Measurements from ENCODE around the gene TIMM44.
A peak's percentile ranks its signal among the peaks of the same experiment; 100 is the strongest.

Gene TIMM44

GRCh38 chr19:7903244-7904073 lies 40.0 kb downstream of the TIMM44 start, which contains the start of gene MAP2K7:
Gene MAP2K7, plus strand, starts transcription at chr19:7903877. Its CDS starts 68 bp downstream, at chr19:7903945.
- peak; percentile 99 for DNase-seq (ENCODE audit: low read depth)
- peak within 1 kb of the TSS; percentile 89 for H3K4me3 ChIP-seq (ENCODE audit: low read depth, low read length)
- peak; percentile 99 for TF ChIP-seq MAX (IDR thresholded peaks at IDR 0.05; ENCODE audit: low read depth, low read length)
- TF ChIP-seq CTCF (IDR thresholded peaks at IDR 0.05; ENCODE audit: low read depth, low read length): peak; percentile 69
- TF ChIP-seq POLR2A (IDR thresholded peaks at IDR 0.05; ENCODE audit: extremely low read depth, insufficient read length): peak; percentile 98
- TF ChIP-seq MYC (IDR thresholded peaks at IDR 0.05; ENCODE audit: low read depth, low read length): peak; percentile 98

GRCh38 chr19:7902796-7903243 lies 40.6 kb downstream of the TIMM44 start:
- TF ChIP-seq MYC (IDR thresholded peaks at IDR 0.05; ENCODE audit: low read depth, low read length) (no peak), MAX (IDR thresholded peaks at IDR 0.05; ENCODE audit: low read depth, low read length) (no peak)
- peak overlapping the region; percentile 89 for H3K4me3 ChIP-seq (ENCODE audit: low read depth, low read length)
- DNase-seq (ENCODE audit: low read depth): no peak

DNA sequence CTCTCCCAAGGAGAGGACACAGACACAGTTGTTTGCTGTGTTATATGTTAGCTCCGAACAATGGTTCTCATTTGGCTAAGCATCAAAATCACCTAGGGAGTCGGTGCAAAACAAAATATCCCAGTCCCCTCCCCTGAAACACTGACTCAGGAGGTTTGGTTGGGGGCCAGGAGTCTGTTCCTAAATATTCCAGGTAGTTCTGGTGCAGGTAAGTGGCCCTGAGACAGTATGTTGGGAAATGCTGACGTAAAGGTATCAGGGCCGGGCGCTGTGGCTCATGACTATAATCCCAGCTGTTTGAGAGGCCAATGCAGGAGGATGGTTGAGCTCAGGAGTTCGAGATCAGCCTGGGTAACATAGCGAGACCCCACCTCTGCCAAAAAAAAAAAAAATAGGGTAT lies 42.1 kb downstream of the TIMM44 start:
- H3K4me3 ChIP-seq (ENCODE audit: low read depth, low read length): no peak overlapping the region
- no peak for TF ChIP-seq POLR2A (IDR thresholded peaks at IDR 0.05; ENCODE audit: extremely low read depth, insufficient read length)
- no peak for TF ChIP-seq MAX (IDR thresholded peaks at IDR 0.05; ENCODE audit: low read depth, low read length)
- no peak for TF ChIP-seq CTCF (IDR thresholded peaks at IDR 0.05; ENCODE audit: low read depth, low read length)
- no peak for TF ChIP-seq MYC (IDR thresholded peaks at IDR 0.05; ENCODE audit: low read depth, low read length)
- no peak for DNase-seq (ENCODE audit: low read depth)

GRCh38 chr19:7900931-7901330 lies 42.5 kb downstream of the TIMM44 start:
- no peak overlapping the region for H3K4me3 ChIP-seq (ENCODE audit: low read depth, low read length)
- no peak for TF ChIP-seq POLR2A (IDR thresholded peaks at IDR 0.05; ENCODE audit: extremely low read depth, insufficient read length)
- TF ChIP-seq MYC (IDR thresholded peaks at IDR 0.05; ENCODE audit: low read depth, low read length): no peak
- no peak for DNase-seq (ENCODE audit: low read depth)

DNA sequence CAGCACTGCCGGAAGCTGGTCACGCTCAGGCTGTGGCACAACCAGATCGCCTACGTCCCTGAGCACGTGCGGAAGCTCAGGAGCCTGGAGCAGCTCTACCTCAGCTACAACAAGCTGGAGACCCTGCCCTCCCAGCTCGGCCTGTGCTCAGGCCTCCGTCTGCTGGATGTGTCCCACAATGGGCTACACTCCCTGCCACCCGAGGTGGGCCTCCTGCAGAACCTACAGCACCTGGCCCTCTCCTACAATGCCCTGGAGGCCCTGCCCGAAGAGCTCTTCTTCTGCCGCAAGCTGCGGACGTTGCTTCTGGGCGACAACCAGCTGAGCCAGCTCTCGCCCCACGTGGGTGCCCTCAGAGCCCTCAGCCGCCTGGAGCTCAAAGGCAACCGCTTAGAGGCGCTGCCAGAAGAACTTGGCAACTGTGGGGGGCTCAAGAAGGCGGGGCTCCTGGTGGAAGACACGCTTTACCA lies 43.0 kb downstream of the TIMM44 start:
- no peak for TF ChIP-seq POLR2A (IDR thresholded peaks at IDR 0.05; ENCODE audit: extremely low read depth, insufficient read length)
- no peak for TF ChIP-seq CTCF (IDR thresholded peaks at IDR 0.05; ENCODE audit: low read depth, low read length)
- no peak for TF ChIP-seq MAX (IDR thresholded peaks at IDR 0.05; ENCODE audit: low read depth, low read length)
- no peak for TF ChIP-seq MYC (IDR thresholded peaks at IDR 0.05; ENCODE audit: low read depth, low read length)
- no peak overlapping the region for H3K4me3 ChIP-seq (ENCODE audit: low read depth, low read length)
- no peak for DNase-seq (ENCODE audit: low read depth)

DNA sequence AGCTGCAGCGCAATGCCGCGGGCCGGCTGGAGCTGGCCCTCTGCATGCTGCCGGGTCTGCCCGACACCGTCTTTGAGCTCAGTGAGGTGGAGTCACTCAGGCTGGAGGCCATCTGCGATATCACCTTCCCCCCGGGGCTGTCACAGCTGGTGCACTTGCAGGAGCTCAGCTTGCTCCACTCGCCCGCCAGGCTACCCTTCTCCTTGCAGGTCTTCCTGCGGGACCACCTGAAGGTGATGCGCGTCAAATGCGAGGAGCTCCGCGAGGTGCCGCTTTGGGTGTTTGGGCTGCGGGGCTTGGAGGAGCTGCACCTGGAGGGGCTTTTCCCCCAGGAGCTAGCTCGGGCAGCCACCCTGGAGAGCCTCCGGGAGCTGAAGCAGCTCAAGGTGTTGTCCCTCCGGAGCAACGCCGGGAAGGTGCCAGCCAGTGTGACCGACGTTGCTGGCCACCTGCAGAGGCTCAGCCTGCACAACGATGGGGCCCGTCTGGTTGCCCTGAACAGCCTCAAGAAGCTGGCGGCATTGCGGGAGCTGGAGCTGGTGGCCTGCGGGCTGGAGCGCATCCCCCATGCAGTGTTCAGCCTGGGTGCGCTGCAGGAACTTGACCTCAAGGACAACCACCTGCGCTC lies 43.6 kb downstream of the TIMM44 start:
- no peak overlapping the region for H3K4me3 ChIP-seq (ENCODE audit: low read depth, low read length)
- DNase-seq (ENCODE audit: low read depth): no peak
- TF ChIP-seq CTCF (IDR thresholded peaks at IDR 0.05; ENCODE audit: low read depth, low read length) (no peak), POLR2A (IDR thresholded peaks at IDR 0.05; ENCODE audit: extremely low read depth, insufficient read length) (no peak), MAX (IDR thresholded peaks at IDR 0.05; ENCODE audit: low read depth, low read length) (no peak), MYC (IDR thresholded peaks at IDR 0.05; ENCODE audit: low read depth, low read length) (no peak)
